Liver (tissue), 10 donors: ENCODE results near the gene RAPGEF6. TPM values are rescaled to one million over a fixed set of nuclear protein-coding genes. Genes with fewer than 3 reads are reported as not detected.

Experiments
- DNase-seq: peaks from one replicate; pipeline ENCODE4 v3.0.0-alpha.2; 2017; ENCODE audit warnings: low spot score
- H3K27ac ChIP-seq, 2 donors: one replicate each; pipeline ENCODE4 v1.7.0; 2013; ENCODE audit warnings: inconsistent platforms in 2 of 2, low read length in 2 of 2, control low read depth in 1 of 2, low read depth in 1 of 2, mild to moderate bottlenecking in 1 of 2
- H3K27me3 ChIP-seq, 4 donors: one replicate each; pipeline versions ENCODE4 v1.6.1 to v1.7.0; 2013; ENCODE audit warnings: low read length in 3 of 4, inconsistent platforms in 1 of 4, mild to moderate bottlenecking in 1 of 4, moderate library complexity in 1 of 4; ENCODE audit not compliant: control insufficient read depth in 4 of 4, insufficient read depth in 4 of 4
- H3K36me3 ChIP-seq, 4 donors: one replicate each; pipeline versions ENCODE4 v1.6.1 to v1.7.0; 2013; ENCODE audit warnings: low read length in 3 of 4, mild to moderate bottlenecking in 3 of 4, low read depth in 1 of 4, moderate library complexity in 1 of 4; ENCODE audit not compliant: control insufficient read depth in 4 of 4, insufficient read depth in 3 of 4
- H3K4me1 ChIP-seq, 4 donors: one replicate each; pipeline versions ENCODE4 v1.6.1 to v1.7.0; 2013; ENCODE audit warnings: low read length in 3 of 4, mild to moderate bottlenecking in 3 of 4, moderate library complexity in 1 of 4; ENCODE audit not compliant: control insufficient read depth in 4 of 4, insufficient read depth in 4 of 4
- H3K4me3 ChIP-seq, 3 donors: one replicate each; pipeline versions ENCODE4 v1.6.1 to v1.7.0; 2013; ENCODE audit warnings: low read length in 3 of 3, control low read depth in 1 of 3, low read depth in 1 of 3, mild to moderate bottlenecking in 1 of 3
- H3K9ac ChIP-seq, 2 donors: one replicate each; pipeline ENCODE4 v1.7.0; 2013; ENCODE audit warnings: low read length in 2 of 2, mild to moderate bottlenecking in 2 of 2, moderate library complexity in 2 of 2, control low read depth in 1 of 2, low read depth in 1 of 2
- H3K9me3 ChIP-seq, 4 donors: one replicate each; pipeline versions ENCODE4 v1.6.1 to v1.7.0; 2013; ENCODE audit warnings: low read length in 3 of 4; ENCODE audit not compliant: control insufficient read depth in 4 of 4
- EGR1 ChIP-seq, 2 donors: IDR thresholded peaks; 2 replicates each; pipeline ENCODE4 v1.6.1; 2016 to 2018; ENCODE audit warnings: antibody characterized with exemption in 2 of 2, low read depth in 2 of 2
- GABPA ChIP-seq, 2 donors: IDR thresholded peaks in 1 of 2; conservative IDR thresholded peaks in 1 of 2; 2 replicates each; pipeline ENCODE4 v1.6.1; 2016; ENCODE audit warnings: antibody characterized with exemption in 2 of 2, mild to moderate bottlenecking in 1 of 2, moderate library complexity in 1 of 2
- HNF4G ChIP-seq: IDR thresholded peaks from 2 replicates; pipeline ENCODE4 v1.6.1; 2016; ENCODE audit warnings: antibody characterized with exemption
- JUND ChIP-seq, 2 donors: IDR thresholded peaks; 2 replicates each; pipeline ENCODE4 v1.6.1; 2016; ENCODE audit warnings: antibody characterized with exemption in 2 of 2
- RAD21 ChIP-seq, 2 donors: IDR thresholded peaks; 2 replicates each; pipeline ENCODE4 v1.6.1; 2016; ENCODE audit warnings: antibody characterized with exemption in 2 of 2, mild to moderate bottlenecking in 2 of 2
- REST ChIP-seq: IDR thresholded peaks from 2 replicates; pipeline ENCODE4 v1.6.1; 2016; ENCODE audit warnings: antibody characterized with exemption, mild to moderate bottlenecking
- SP1 ChIP-seq: IDR thresholded peaks from 2 replicates; pipeline ENCODE4 v1.6.1; 2018; ENCODE audit warnings: antibody characterized with exemption, mild to moderate bottlenecking
- WGBS: extraction: QIAGEN DNeasy Blood & Tissue Kit; methylation state at CpG from one replicate; pipeline ENCODE4 v1.1.7; 2013; 5-methylcytosine and 5-hydroxymethylcytosine counted together
- polyA plus RNA-seq, 2 donors: library from polyadenylated mRNA; stranded (reverse) in 1 of 2; unstranded in 1 of 2; fragments of 200-250 nt in 1 of 2; fragments of >200 nt in 1 of 2; fragmentation: Nextera tagmentation in 1 of 2; extraction: Ambion mirVana in 1 of 2; gene quantifications; one replicate each; pipeline versions ENCODE4 v1.2.1 to v1.2.3, GENCODE V29; 2013 to 2015
- small RNA-seq: library from RNA; depleted of rRNA; stranded (forward); fragments of <200 nt; gene quantifications from one replicate; pipeline ENCODE3, GENCODE V24; 2014
- total RNA-seq, 2 donors: library from RNA; depleted of rRNA; stranded (reverse); fragments of >200 nt; gene quantifications; one replicate each; pipeline ENCODE4 v1.2.3, GENCODE V29; 2014
- donor health status: healthy.
- donor health status: healthy.
- donor health status: healthy.
- donor health status: healthy.
- donor health status: healthy.

The RAPGEF6 gene
- total and polyA plus RNA-seq, 4 donors, result 1.7 to 16.1 (median 8.6) TPM

GRCh38 chr5:131375351-131375750 lies 259.7 kb downstream of the RAPGEF6 start:
- Histone ChIP-seq H3K9me3 (no peaks in the 10 kb centered on the region), H3K27me3 (no peaks in the 10 kb centered on the region), H3K36me3 (no peaks in the 10 kb centered on the region), H3K4me1 (peaks cover 0 to 3% (median 2%) of the 10 kb centered on the region in 4 donors), H3K4me3 (no peak overlapping the region), H3K27ac (no peak overlapping the region), H3K9ac (no peak overlapping the region)
- no peak for DNase-seq
- TF ChIP-seq HNF4G (no peak), JUND (IDR thresholded peaks at IDR 0.05) (no peak), RAD21 (IDR thresholded peaks at IDR 0.05) (no peak), REST (no peak), EGR1 (IDR thresholded peaks at IDR 0.05; ENCODE audit: low read depth in 2 of 2) (no peak), SP1 (no peak), GABPA (IDR thresholded peaks at IDR 0.05 in 1 of 2, conservative IDR thresholded peaks at IDR 0.05 in 1 of 2) (no peak)
- 91% methylated on average over 2 of the region's 2 CpGs for WGBS

Small RNA genes within 50 kb of the gene (small RNA-seq; reads per million reads assigned to genes)
- gene RF02271, result not detected

Other genes starting within 250 kb of the RAPGEF6 start
- 10 to 100 TPM; 18.0 to 34.0 TPM for gene FNIP1, start 161.8 kb upstream of the RAPGEF6 start, total RNA-seq
- 1 to 10 TPM; 3.7 to 9.7 TPM for gene FNIP1, start 161.8 kb upstream of the RAPGEF6 start, polyA plus RNA-seq